Memory B cell (primary cell): ENCODE results near the gene TSHZ2.

ENCODE experiments used
- ATAC-seq: fragments of 150-1000 bp; cut with Tn5 transposase; 2 replicates; pipeline ENCODE4 v1.10.0; 2021; ENCODE audit warnings: low read depth, mild to moderate bottlenecking, moderate library complexity
- DNase-seq, 2 donors: peaks; one replicate each; pipeline ENCODE4 v3.0.0; 2022; ENCODE audit warnings: low spot score in 2 of 2
- H3K27ac Mint-ChIP-seq: one replicate; pipeline ENCODE4 v1.8.0; 2022; ENCODE audit warnings: mild to moderate bottlenecking, moderate library complexity, mixed read lengths
- H3K27me3 Mint-ChIP-seq: one replicate; pipeline ENCODE4 v1.8.0; 2022; ENCODE audit warnings: mixed read lengths
- H3K36me3 Mint-ChIP-seq: one replicate; pipeline ENCODE4 v1.8.0; 2022; ENCODE audit warnings: mild to moderate bottlenecking, mixed read lengths
- H3K4me1 Mint-ChIP-seq: one replicate; pipeline ENCODE4 v1.8.0; 2022; ENCODE audit warnings: mixed read lengths
- H3K4me3 Mint-ChIP-seq: one replicate; pipeline ENCODE4 v1.8.0; 2022; ENCODE audit warnings: mild to moderate bottlenecking, moderate library complexity, mixed read lengths
- H3K9me3 Mint-ChIP-seq: one replicate; pipeline ENCODE4 v1.8.0; 2022; ENCODE audit warnings: mixed read lengths

Gene TSHZ2

GRCh38 chr20:53382263-53382844, 410.2 kb downstream of the TSHZ2 start:
- no peaks in the 10 kb centered on the region for H3K9me3 Mint-ChIP-seq
- H3K4me1 Mint-ChIP-seq: no peaks in the 10 kb centered on the region
- no peaks in the 10 kb centered on the region for H3K36me3 Mint-ChIP-seq
- no peak for DNase-seq
- no peak overlapping the region for H3K27ac Mint-ChIP-seq
- no peaks in the 10 kb centered on the region for H3K27me3 Mint-ChIP-seq
- H3K4me3 Mint-ChIP-seq: no peak overlapping the region
- no peak for ATAC-seq

GRCh38 chr20:53383916-53384315, 411.8 kb downstream of the TSHZ2 start:
- no peaks in the 10 kb centered on the region for H3K36me3 Mint-ChIP-seq
- H3K27me3 Mint-ChIP-seq: no peaks in the 10 kb centered on the region
- H3K4me3 Mint-ChIP-seq: no peak overlapping the region
- no peak overlapping the region for H3K27ac Mint-ChIP-seq
- no peaks in the 10 kb centered on the region for H3K9me3 Mint-ChIP-seq
- no peaks in the 10 kb centered on the region for H3K4me1 Mint-ChIP-seq
- DNase-seq (no peak), ATAC-seq (no peak)

- Mint-ChIP-seq H3K9me3 (no peaks in the 10 kb centered on the region), H3K4me3 (no peak overlapping the region), H3K36me3 (no peaks in the 10 kb centered on the region), H3K27ac (no peak overlapping the region), H3K4me1 (no peaks in the 10 kb centered on the region), H3K27me3 (peaks cover 3% of the 10 kb centered on the region)
- no peak for ATAC-seq
- DNase-seq: no peak
Observed at GRCh38 chr20:53384392-53384791, 412.2 kb downstream of the TSHZ2 start.

- no peaks in the 10 kb centered on the region for H3K36me3 Mint-ChIP-seq
- H3K4me3 Mint-ChIP-seq: no peak overlapping the region
- H3K9me3 Mint-ChIP-seq: no peaks in the 10 kb centered on the region
- no peak for ATAC-seq
- H3K27ac Mint-ChIP-seq: no peak overlapping the region
- no peak for DNase-seq
- H3K4me1 Mint-ChIP-seq: no peaks in the 10 kb centered on the region
- H3K27me3 Mint-ChIP-seq: peaks cover 3% of the 10 kb centered on the region
Observed at GRCh38 chr20:53385941-53386767, 414.0 kb downstream of the TSHZ2 start.

GRCh38 chr20:53387983-53388675, 416.0 kb downstream of the TSHZ2 start:
- DNase-seq (no peak), ATAC-seq (no peak)
- H3K4me1 Mint-ChIP-seq: no peaks in the 10 kb centered on the region
- H3K4me3 Mint-ChIP-seq: no peak overlapping the region
- no peak overlapping the region for H3K27ac Mint-ChIP-seq
- no peaks in the 10 kb centered on the region for H3K36me3 Mint-ChIP-seq
- H3K27me3 Mint-ChIP-seq: peaks cover 5% of the 10 kb centered on the region
- H3K9me3 Mint-ChIP-seq: no peaks in the 10 kb centered on the region

- H3K4me1 Mint-ChIP-seq: no peaks in the 10 kb centered on the region
- no peak for DNase-seq
- H3K27ac Mint-ChIP-seq: peak overlapping the region; percentile 32
- no peaks in the 10 kb centered on the region for H3K36me3 Mint-ChIP-seq
- no peak overlapping the region for H3K4me3 Mint-ChIP-seq
- ATAC-seq: no peak
- no peaks in the 10 kb centered on the region for H3K9me3 Mint-ChIP-seq
- peaks cover 5% of the 10 kb centered on the region for H3K27me3 Mint-ChIP-seq
Observed at GRCh38 chr20:53389516-53390300, 417.6 kb downstream of the TSHZ2 start.

GRCh38 chr20:53390770-53391169, 418.6 kb downstream of the TSHZ2 start:
- no peaks in the 10 kb centered on the region for H3K4me1 Mint-ChIP-seq
- ATAC-seq (no peak), DNase-seq (no peak)
- H3K4me3 Mint-ChIP-seq: no peak overlapping the region
- peaks cover 9% of the 10 kb centered on the region for H3K27me3 Mint-ChIP-seq
- H3K9me3 Mint-ChIP-seq: no peaks in the 10 kb centered on the region
- H3K36me3 Mint-ChIP-seq: peaks cover 2% of the 10 kb centered on the region
- H3K27ac Mint-ChIP-seq: no peak overlapping the region

GRCh38 chr20:53394433-53394832, 422.3 kb downstream of the TSHZ2 start:
- ATAC-seq (no peak), DNase-seq (no peak)
- Mint-ChIP-seq H3K9me3 (no peaks in the 10 kb centered on the region), H3K4me3 (no peak overlapping the region), H3K36me3 (peaks cover 2% of the 10 kb centered on the region), H3K27me3 (peaks cover 6% of the 10 kb centered on the region), H3K4me1 (no peaks in the 10 kb centered on the region), H3K27ac (no peak overlapping the region)

- Mint-ChIP-seq H3K9me3 (no peaks in the 10 kb centered on the region), H3K27me3 (peaks cover 6% of the 10 kb centered on the region), H3K27ac (no peak overlapping the region), H3K36me3 (peaks cover 2% of the 10 kb centered on the region), H3K4me1 (no peaks in the 10 kb centered on the region), H3K4me3 (no peak overlapping the region)
- ATAC-seq (no peak), DNase-seq (no peak)
Observed at GRCh38 chr20:53395188-53395923, 423.2 kb downstream of the TSHZ2 start.

GRCh38 chr20:53399083-53399482, 426.9 kb downstream of the TSHZ2 start:
- peaks cover 5% of the 10 kb centered on the region for H3K36me3 Mint-ChIP-seq
- ATAC-seq: no peak

GRCh38 chr20:53399592-53400335, 427.6 kb downstream of the TSHZ2 start:
- H3K36me3 Mint-ChIP-seq: peaks cover 5% of the 10 kb centered on the region
- H3K27ac Mint-ChIP-seq: no peak overlapping the region

More at GRCh38 chr20:53399083-53399482, 426.9 kb downstream of the TSHZ2 start:
- Mint-ChIP-seq H3K9me3 (peaks cover 4% of the 10 kb centered on the region), H3K27me3 (peaks cover 9% of the 10 kb centered on the region), H3K27ac (no peak overlapping the region), H3K4me1 (no peaks in the 10 kb centered on the region), H3K4me3 (no peak overlapping the region)
- DNase-seq: no peak

GRCh38 chr20:53402233-53403005, 430.3 kb downstream of the TSHZ2 start:
- H3K9me3 Mint-ChIP-seq: peaks cover 4% of the 10 kb centered on the region
- no peak for ATAC-seq
- H3K27me3 Mint-ChIP-seq: peaks cover 7% of the 10 kb centered on the region
- no peak overlapping the region for H3K27ac Mint-ChIP-seq
- peaks cover 3% of the 10 kb centered on the region for H3K36me3 Mint-ChIP-seq
- H3K4me3 Mint-ChIP-seq: no peak overlapping the region
- DNase-seq: no peak
- no peaks in the 10 kb centered on the region for H3K4me1 Mint-ChIP-seq

More at GRCh38 chr20:53399592-53400335, 427.6 kb downstream of the TSHZ2 start:
- DNase-seq (no peak), ATAC-seq (no peak)
- H3K4me3 Mint-ChIP-seq: no peak overlapping the region
- H3K4me1 Mint-ChIP-seq: no peaks in the 10 kb centered on the region
- H3K9me3 Mint-ChIP-seq: peaks cover 4% of the 10 kb centered on the region
- H3K27me3 Mint-ChIP-seq: peaks cover 10% of the 10 kb centered on the region
